Ramos (cell line): ENCODE measurements around the gene METAP1D.

Source experiments
- in situ Hi-C: fragments of 300-500 bp; cut with MboI; formaldehyde crosslinking; loops from one replicate; pipeline ENCODE4 v1.14.3; 2022; ENCODE audit warnings: low sequenced_read_pairs; ENCODE audit not compliant: unreplicated experiment

METAP1D gene

DNA sequence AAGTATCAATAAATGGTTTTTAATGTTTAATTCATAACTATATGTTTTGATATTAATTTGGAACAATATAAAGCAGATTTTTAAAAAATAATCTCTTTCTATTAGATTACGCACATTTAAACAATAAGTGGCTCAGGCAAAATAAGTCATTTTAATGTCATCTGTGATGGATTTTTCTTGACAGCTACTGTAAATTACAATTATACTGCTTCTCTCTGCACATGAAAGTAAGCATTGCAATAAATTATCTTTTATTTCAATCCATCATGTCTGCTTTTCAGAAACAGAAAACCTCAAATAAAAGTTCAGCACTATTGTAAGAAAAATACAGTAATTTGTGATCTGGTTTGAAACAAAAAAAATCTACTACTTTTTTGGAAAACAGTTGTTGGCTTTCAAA is 74.5 kb downstream of the METAP1D start:
- in situ Hi-C loops: no loop called here

DNA sequence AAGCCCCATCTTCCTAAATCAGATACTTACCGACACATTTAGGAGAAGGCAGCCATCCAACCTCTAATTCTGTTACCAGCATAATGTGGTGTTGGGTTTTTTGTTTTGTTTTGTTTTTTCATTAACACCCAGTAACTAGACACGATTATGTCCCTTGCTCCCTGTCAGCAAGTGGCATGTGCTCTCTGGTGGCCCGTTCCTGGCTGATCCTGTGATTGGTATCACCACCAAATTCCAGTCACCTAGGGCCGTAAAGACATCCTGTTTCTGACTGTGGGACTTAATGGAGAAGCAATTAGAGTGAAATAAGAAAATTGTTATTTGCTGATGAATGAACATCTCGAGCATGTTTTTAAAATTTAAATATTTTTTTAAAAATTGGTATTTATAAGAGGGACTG is 79.7 kb downstream of the METAP1D start:
- in situ Hi-C loops: no loop called here

DNA sequence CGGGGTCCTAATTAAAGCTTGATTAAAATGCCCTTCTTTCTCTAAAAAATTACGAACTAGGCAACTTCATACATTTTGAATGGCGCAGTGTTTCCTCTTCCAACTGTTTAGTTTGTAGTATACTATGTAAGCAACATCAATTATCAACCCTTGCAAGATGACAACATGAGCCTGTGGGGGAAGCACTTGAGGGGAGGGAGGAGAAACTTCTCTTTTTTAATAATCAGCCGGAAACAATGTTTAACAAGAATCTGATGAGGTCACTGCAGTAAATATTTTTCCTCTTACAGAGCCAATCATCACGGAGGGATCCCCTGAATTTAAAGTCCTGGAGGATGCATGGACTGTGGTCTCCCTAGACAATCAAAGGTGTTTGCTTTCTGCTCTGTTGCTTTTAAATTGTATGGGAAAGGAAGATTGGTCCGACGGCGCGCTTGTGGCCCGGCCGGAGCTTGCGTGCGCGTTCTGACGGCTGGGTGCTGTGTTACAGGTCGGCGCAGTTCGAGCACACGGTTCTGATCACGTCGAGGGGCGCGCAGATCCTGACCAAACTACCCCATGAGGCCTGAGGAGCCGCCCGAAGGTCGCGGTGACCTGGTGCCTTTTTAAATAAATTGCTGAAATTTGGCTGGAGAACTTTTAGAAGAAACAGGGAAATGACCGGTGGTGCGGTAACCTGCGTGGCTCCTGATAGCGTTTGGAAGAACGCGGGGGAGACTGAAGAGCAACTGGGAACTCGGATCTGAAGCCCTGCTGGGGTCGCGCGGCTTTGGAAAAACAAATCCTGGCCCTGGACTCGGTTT is 80.3 kb downstream of the METAP1D start:
- in situ Hi-C loops: no loop called here

DNA sequence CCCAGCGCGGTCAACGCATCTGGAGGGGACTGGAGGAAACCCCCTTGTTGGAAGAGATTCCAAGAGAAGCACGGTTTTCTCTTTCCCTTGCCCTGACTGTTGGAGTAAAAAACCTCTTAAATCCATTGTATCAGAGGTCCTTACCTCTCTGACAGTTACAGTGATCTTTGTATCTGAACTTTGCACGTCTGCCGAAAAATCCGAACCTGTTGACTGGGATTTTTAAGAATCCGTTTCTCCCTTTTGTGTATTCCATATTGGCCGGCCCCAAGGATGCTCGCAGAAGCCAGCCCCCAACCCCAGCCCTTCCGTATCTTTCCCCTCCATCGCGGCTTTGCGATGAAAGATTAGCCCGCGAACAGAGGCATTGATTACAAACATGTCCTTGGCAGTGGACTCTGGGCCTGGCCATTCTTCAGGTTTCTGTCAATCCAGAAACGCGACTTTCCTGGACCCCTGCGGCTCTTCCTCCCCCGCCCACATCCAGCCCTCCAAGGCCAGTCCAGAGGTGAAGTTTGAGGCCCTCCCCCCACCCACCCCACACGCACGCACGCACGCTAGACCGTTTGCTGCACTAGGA is 81.0 kb downstream of the METAP1D start:
- in situ Hi-C loops: no loop called here

DNA sequence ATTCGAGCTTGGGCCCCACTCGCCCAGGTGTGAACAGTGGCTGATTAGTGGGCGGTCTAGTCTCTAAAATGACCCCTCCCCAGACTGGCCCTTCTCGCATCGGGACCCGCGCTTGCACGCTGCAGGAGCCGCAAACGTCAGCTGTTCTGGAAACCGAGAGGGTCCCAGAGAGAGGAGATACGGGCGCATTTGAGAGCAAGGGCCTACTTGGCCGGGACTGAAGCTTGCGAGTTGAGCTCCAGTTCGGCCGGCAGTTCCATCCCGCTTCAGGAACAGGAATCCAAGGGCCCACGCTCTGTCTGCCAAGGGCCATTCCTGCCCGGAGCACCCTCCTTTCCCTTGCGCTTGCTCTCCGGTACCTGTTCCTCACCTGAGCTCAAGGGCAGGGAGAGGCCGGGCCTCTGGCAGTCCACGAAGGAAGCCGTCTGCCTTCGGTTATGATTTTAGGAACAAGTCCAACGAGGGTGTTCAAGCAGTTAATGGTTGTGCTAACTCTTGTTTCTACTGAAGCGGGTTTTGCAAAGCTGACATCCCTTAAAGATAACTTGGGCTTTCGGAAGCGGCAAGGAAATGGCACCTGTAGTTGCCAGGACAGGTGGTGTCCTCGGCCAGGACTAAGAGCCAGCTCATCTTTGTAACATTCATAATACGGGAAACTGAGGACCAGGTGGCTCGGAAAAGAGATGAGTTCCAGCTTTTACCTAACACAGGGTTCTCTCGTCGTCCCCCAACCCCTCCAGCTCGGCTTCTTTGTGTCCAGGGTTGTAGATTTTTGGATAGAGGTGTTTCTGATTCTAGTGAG is 81.7 kb downstream of the METAP1D start:
- in situ Hi-C loops: no loop called here

DNA sequence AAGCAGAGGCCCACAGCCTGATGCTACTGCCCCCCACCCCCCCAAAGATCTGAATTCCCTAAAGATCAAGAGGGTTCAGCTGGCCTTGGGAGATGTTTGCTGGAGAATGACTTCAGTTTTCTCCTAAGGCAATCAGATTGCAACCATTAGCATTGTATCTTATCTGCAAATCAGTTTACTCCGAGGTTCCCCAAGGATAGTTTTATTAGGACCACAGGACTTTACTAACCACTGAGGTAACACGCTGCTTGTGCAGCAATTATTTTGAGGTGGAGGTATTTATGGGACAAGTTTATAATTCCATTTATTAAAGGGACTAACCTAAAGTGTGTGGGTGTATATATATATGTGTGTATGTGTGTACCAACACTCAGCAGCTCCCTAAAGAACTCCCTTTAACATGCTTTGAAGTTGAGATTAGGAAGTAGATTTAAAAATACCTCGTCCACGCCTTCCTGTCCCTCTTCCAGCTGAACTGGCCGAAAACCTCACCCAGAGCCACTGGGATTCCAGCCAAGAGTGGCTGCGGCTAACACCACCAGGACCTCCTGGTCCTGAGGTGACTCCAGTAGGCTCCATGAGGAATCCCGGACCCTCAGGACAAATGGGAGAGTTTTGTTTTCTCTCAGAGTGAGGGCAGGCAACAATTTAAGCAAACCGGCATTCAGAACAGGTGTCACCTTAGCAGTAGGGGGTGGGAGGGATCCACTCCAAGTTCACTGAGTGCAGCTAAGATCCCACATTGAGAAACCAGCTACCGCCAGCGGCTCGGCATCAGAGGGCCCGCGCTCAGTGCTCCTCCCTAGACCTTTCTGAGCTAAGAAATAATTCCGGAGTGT is 82.6 kb downstream of the METAP1D start:
- in situ Hi-C loops: no loop called here

DNA sequence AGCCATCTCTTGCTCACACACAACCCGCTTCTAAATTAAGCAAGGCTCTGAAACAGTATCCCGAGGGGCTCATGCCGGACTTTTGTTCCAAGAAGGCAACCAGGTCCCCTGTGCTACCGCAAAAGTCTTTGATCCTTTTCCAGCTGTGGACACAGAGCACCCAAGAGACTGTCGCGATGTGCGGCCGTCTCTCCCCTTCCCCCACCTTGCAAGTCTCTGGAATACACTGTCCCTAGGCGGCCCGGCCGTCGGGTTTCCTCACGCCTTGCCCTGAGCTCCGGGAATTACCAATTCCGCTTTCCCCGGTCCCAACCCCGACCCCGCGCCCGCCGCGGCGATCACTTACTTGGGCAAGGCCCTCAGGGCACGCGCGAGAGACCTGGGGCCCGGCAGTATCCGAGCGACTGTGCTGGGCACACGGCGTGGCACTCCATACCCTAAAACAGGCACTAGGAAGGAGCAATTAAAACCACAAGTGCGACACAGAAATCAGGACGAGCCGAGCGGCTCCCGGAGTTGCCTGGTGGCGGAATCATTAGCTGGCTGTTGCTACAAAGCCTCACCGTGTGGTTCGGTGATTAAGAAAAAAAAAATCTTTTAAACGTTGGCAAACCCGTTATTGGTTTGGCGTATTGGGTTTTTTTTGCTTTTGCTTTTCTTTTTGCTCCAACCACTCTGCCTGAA is 83.3 kb downstream of the METAP1D start:
- in situ Hi-C loops: no loop called here

DNA sequence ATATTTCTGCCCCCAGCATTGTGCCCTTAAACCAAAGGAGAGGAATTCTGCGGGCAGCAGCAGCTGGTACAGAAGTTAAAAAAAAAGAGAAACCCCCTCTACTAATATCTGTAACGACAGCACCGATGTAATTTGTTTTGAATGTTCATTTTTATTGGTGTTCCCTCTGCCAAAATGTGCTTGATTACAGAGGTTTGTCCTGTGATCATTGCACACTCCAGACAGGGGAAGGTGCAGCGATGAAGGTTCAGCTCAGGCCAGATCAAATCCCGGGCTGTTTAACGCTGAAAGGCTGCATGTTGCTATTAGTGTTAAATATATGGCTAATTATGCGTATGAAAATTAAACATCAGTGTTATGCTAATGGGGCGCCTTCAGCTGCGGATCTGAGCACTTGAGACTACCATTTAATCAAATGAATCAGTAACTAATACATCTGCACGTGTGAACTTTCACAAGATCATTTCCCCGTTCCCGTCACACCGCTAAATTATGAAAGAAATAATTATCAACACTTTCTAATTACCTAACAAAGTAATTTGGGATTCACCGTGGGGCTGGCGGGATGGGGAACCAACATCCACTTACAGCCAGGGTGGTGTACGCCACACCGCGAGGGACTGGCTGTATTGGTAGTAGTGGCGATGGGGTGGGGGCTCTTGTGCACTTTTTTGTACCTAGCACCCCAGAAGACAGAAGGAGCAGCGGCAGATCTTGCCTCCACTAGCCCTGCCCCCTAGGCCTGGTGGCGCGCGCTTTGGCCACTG is 84.1 kb downstream of the METAP1D start:
- in situ Hi-C loops: no loop called here

DNA sequence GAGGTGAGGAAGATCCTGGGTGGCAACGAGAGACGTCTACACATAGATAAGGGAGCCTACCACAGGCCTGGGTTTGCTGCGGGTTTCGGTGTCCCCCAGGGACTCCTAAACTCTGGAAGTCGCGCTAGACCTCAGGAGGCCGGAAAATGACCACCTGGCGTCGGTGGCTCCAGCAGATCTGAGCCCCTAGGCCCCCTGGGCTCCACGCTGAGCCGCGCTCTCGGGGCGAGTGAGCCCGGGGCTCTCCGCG is 84.6 kb downstream of the METAP1D start:
- in situ Hi-C loops: no loop called here

DNA sequence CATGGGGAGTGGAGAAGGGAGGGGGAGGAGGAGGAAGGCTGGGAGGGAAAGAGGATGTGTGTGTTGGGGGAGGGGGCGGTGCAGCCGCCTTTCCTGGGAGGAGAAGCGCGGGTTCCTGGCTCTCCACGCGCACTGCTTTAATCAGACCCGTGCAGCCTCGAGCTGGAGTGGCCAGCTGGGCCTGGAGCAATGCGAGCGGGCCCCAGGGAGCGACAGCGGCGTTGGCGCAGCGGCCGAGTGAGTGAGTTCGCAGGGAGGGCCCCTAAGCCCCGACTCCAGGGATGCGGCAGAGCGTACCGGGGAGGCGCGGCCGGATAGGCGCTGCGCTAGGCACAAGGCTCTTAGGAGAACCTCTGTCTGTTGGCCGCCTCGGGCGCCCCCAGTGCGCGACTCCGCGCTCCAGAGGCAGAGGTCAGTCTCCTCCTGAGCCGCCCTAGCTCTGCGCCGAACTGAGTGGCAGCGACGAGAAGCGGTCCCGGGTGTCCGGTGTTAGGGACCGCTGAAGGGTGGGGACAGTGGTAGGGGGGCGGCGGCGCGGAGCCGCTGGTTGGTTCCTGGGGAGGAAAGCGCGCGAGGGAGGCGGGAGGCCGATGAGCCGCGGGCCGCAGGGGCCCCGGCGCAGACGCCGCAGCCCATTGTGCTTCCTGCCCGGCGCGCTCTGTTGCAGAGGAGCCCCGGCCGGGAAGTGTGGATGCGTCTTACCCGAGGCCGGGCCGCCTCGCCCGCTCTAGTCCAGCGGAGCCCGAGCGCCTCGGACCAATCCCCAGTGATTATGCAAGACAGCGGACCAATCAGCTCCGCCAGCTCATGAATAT is 85.1 kb downstream of the METAP1D start:
- in situ Hi-C loops: no loop called here

DNA sequence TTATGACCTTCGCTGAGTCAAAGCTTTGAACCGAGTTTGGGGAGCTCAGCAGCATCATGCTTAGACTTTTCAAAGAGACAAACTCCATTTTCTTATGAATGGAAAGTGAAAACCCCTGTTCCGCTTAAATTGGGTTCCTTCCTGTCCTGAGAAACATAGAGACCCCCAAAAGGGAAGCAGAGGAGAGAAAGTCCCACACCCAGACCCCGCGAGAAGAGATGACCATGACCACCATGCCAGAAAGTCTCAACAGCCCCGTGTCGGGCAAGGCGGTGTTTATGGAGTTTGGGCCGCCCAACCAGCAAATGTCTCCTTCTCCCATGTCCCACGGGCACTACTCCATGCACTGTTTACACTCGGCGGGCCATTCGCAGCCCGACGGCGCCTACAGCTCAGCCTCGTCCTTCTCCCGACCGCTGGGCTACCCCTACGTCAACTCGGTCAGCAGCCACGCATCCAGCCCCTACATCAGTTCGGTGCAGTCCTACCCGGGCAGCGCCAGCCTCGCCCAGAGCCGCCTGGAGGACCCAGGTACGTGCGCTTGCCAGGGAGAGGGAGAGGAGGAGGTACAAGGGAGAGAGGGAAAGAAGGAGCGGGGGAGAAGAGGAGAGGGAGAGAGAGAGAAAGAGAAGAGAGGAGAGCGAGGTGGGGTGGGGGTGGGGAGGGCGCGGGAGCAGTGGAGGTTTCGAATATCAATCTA is 85.9 kb downstream of the METAP1D start, which contains the start of gene DLX1:
Gene DLX1, plus strand, starts transcription at position 48 of the 700 bp plus-strand sequence. Its CDS starts 171 bp downstream, at position 219.
- in situ Hi-C loops: no loop called here

DNA sequence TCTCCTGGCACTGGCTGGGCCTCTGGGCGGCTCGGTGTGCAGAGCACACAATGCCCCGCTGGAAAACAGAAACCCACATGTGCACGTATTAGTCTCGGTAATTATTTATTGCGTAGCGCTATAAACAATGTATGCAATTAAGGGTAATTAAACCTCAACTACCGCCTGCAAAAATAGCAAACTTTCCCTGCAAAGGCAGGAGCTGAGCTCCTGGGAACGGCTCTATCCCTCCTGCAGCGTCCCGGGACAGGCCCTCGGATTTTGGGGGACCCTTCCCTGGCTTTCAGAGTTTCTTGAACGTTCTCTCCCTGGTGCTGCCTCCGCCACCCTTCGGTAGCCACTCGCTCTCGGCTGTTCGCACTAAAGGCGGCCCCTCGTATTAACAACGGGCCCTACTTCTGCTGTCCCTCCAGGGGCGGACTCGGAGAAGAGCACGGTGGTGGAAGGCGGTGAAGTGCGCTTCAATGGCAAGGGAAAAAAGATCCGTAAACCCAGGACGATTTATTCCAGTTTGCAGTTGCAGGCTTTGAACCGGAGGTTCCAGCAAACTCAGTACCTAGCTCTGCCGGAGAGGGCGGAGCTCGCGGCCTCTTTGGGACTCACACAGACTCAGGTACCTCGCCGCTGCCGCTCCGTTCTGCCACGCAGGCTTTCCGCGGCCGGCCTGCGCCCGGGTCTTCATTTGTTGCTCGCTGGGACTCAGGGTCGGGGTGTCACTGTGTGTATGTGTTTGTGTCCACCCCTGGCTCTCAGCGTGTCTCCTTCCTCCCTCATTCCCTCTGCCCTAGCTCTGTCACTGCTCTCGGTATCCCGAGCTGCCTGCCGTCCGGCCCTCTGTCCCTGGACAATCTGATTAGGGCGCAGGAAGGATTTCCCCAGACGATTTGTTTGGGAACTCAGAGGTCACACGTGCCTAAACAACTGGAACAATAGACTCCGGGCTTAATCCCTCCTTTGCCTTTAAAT is 86.8 kb downstream of the METAP1D start:
- in situ Hi-C loops: no loop called here

DNA sequence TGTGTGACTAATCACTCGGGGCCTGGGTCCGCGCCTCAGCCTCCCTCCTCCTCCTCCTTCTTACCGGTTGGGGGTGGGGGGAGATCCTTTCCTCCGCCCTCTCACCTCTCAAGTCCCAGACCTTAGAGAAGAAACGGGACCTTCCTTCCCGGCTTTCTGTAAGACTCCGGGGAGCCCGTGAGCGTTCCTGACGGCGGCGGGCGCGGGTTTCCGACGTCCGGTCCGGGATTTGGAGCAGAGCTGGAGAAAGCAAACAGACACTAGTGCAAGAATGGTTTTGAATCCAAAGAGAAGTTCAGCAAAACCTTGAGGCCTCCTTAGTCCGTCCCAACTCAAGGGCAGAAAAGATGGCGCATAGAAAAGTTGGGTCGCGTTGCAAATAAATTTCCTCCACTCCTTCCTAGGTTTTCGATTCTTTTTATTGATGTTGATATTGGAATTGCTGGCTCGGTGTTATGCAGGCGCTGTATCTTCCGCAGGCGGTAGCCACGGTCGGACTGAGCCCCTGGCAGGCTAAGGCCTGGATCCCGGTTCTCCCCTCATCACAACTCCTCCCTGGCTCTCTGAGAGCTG is 87.5 kb downstream of the METAP1D start:
- in situ Hi-C loops: no loop called here

DNA sequence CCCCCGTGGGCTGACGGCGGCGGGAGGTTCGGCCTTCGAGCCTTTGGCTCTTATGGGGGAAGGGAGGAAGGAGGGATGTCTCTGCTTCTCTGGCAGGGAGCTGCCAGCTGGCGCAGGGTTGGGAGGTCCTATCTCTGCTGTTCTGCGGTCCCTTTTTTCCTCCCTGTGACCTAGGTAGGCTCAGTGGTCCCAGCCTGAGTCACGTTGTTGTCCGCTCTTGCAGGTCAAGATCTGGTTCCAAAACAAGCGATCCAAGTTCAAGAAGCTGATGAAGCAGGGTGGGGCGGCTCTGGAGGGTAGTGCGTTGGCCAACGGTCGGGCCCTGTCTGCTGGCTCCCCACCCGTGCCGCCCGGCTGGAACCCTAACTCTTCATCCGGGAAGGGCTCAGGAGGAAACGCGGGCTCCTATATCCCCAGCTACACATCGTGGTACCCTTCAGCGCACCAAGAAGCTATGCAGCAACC is 88.1 kb downstream of the METAP1D start:
- in situ Hi-C loops: no loop called here

DNA sequence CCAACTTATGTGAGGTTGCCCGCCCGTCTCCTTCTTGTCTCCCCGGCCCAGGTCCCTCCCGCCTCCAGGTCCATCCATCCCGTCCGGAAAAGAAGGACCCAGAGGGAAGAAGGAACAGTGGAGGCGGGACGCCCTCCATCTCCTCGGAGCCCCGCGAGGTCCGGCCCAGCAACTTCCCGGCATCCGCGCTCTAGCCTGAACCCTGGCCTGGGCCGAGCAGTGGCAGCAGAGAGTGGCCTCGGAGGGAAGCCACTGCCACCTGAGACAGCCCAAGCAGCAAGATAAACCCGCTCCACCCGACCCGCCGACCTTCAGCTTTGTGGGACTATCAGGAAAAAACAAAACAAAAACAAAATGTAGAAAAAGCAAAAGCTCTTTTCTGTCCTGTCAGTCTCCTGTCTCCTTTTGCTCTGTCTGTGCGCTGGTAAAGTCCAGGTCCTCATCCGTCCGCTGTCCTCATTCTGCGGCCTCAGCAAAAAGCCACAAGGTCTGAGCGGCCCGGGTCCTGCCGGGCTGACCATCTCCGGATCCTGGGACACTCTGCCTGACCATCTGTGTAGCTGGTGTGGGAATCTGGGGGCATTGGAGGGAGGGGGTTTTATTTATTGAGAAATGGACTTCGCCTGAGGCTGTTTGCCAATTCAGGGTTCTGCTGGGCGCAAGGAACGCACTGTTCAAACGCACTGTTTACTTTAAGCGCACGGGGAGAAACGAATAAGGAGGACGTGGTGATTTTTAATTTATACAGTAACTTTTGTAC is 88.7 kb downstream of the METAP1D start:
- in situ Hi-C loops: no loop called here
